ENCODE results near the gene CREB3L1.

CREB3L1 gene

DNA sequence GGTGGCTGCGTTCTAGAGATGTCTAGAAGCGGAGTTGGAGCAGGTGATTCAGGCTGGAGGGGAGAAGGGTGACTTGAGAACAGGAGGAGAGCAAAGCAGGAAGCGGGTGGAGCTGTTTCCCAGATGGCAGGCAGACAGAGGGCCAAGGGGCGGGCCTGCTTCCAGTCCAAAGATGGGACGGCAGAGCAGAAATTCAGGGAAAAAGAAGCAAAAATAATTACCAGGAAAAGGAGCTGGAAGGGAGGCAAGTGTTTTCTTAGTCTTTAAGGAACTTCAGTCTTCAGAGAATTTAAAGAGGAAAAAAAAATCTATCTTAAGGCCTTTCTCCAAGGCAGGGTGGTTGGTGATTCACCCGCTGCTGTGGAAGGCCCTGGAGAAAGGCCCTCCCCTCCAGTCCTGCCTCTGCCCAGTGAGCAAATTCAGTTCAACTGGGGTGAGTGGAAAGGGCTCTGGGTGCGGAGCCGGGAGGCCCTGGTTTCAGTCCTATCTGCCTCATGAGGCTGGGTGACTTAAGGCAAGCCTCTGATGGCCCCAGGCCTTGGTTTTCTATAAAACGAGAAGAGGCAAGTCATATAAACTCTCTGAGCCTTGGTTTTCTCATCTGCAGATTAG is 4.5 kb upstream of the CREB3L1 start:
- H3K4me1 ChIP-seq (ENCODE audit: control extremely low read depth in 1 of 4, control insufficient read depth in 4 of 4, insufficient read depth in 4 of 4, low read length in 3 of 4): peaks cover 0 to 16% (median 9%) of the 10 kb centered on the region in 4 experiments
- 97% methylated on average over 8 of the region's 9 CpGs for WGBS (ENCODE audit: insufficient coverage)
- ChIA-PET POLR2A (no interaction called here), CTCF (interaction anchor here (0.5 to 1.8 kb wide), 4 partner anchors 17 to 289 kb away, joined by 3 to 4 read pairs (median 3); no protein-coding TSS in a partner anchor)
- H3K27ac ChIP-seq (ENCODE audit: insufficient read depth in 1 of 2, low read depth in 1 of 2, low read length in 2 of 2, poor library complexity in 1 of 2, severe bottlenecking in 2 of 2): no peak overlapping the region
- no peaks in the 10 kb centered on the region for H3K9me3 ChIP-seq (ENCODE audit: control extremely low read depth in 1 of 5, control insufficient read depth in 4 of 5, insufficient read depth in 2 of 5, low read depth in 1 of 5, low read length in 4 of 5)
- DNase-seq: no peak
- no peak overlapping the region for H3K4me3 ChIP-seq (ENCODE audit: control insufficient read depth in 1 of 7, extremely low read depth in 1 of 7, insufficient read depth in 4 of 7, low read depth in 2 of 7, low read length in 6 of 7)
- peaks cover 2 to 24% (median 5%) of the 10 kb centered on the region in 5 experiments for H3K27me3 ChIP-seq (replicated peaks in 2 of 5; ENCODE audit: control insufficient read depth in 4 of 5, insufficient read depth in 5 of 5, low read length in 4 of 5)
- no peaks in the 10 kb centered on the region for H3K36me3 ChIP-seq (ENCODE audit: control insufficient read depth in 4 of 4, insufficient read depth in 4 of 4, low read length in 3 of 4)

DNA sequence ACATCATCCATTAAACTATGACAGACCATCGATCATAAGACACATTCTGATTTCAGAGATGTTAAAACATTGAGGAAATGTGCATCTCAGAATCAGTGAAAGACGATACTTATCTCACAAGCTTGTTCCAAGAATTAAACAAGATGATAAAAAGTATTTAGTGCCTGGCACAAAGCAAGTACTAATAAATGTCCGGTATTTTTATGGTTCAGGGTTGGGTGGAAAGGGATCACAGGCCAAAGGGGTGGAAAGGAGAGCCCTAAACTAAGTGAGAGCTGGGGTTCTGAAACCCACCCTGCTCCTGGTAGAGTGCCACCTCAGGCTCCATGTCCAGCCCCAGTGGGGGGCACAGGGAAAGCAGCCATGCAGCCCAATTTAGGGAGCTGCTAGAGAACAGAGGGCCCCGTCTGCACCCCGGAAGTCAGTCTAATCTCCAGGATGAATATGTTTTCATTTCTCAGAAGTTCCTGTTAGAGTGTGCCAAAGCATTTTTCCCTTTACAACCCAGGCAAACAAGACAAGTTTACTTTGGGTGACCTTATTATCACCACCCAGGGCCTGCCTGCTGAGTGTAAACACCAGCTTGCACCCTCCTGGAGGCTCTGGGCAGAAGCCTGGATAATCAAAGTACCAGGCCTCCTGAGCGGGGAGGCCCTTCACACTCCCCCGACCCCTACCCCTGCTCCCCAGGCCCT is 3.8 kb upstream of the CREB3L1 start:
- ChIA-PET POLR2A (interaction anchor here (0.6 kb wide), 2 partner anchors 15 to 58 kb away, joined by 3 to 4 read pairs; no protein-coding TSS in a partner anchor), CTCF (interaction anchor here (0.5 to 1.4 kb wide), 3 partner anchors 34 to 290 kb away, joined by 3 read pairs; no protein-coding TSS in a partner anchor)
- Histone ChIP-seq H3K27ac (ENCODE audit: insufficient read depth in 1 of 2, low read depth in 1 of 2, low read length in 2 of 2, poor library complexity in 1 of 2, severe bottlenecking in 2 of 2) (no peak overlapping the region), H3K36me3 (ENCODE audit: control insufficient read depth in 4 of 4, insufficient read depth in 4 of 4, low read length in 3 of 4) (no peaks in the 10 kb centered on the region), H3K9me3 (ENCODE audit: control extremely low read depth in 1 of 5, control insufficient read depth in 4 of 5, insufficient read depth in 2 of 5, low read depth in 1 of 5, low read length in 4 of 5) (no peaks in the 10 kb centered on the region), H3K4me1 (ENCODE audit: control extremely low read depth in 1 of 4, control insufficient read depth in 4 of 4, insufficient read depth in 4 of 4, low read length in 3 of 4) (peaks cover 0 to 16% (median 12%) of the 10 kb centered on the region in 4 experiments), H3K27me3 (replicated peaks in 2 of 5; ENCODE audit: control insufficient read depth in 4 of 5, insufficient read depth in 5 of 5, low read length in 4 of 5) (peaks cover 2 to 31% (median 9%) of the 10 kb centered on the region in 5 experiments), H3K4me3 (ENCODE audit: control insufficient read depth in 1 of 7, extremely low read depth in 1 of 7, insufficient read depth in 4 of 7, low read depth in 2 of 7, low read length in 6 of 7) (no peak overlapping the region)
- 100% methylated on average over 2 of the region's 7 CpGs for WGBS (ENCODE audit: insufficient coverage)
- DNase-seq: no peak

DNA sequence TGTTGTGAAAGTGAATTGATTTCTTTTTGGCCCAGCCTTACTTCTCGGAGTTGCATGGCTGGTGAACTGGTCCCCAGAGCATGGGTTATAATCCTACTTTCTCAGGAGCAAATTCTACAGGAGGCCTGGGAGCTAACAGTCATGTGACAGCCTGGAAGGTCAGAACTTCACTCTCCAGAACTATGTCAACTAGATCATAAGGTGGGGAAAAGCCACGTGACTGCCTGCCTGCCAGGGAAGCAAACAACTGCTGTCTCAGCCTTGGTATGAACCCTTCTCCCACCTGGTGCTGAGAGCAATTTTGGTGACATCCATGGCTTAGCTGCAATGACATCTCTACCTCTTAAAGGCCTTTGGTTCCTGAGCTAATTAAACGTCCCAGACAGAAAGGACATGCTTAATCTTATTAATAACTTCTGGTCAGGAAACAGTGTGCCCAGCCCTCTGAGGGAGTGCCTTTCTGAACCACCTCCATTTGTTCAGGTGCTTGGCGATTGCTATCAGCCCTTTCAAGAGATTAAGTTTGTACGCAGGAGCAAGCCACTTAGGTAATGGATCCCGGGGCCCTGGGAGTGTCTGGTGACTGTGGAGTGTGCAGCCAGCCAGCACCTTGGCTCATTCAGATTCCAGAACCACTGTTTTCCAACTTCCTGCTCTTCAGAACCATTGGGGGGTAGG is 1.4 kb upstream of the CREB3L1 start:
- Histone ChIP-seq H3K27me3 (replicated peaks in 2 of 5; ENCODE audit: control insufficient read depth in 4 of 5, insufficient read depth in 5 of 5, low read length in 4 of 5) (peaks cover 2 to 42% (median 12%) of the 10 kb centered on the region in 5 experiments), H3K4me3 (ENCODE audit: control insufficient read depth in 1 of 7, extremely low read depth in 1 of 7, insufficient read depth in 4 of 7, low read depth in 2 of 7, low read length in 6 of 7) (no peak overlapping the region), H3K27ac (ENCODE audit: insufficient read depth in 1 of 2, low read depth in 1 of 2, low read length in 2 of 2, poor library complexity in 1 of 2, severe bottlenecking in 2 of 2) (no peak overlapping the region), H3K36me3 (ENCODE audit: control insufficient read depth in 4 of 4, insufficient read depth in 4 of 4, low read length in 3 of 4) (no peaks in the 10 kb centered on the region), H3K9me3 (ENCODE audit: control extremely low read depth in 1 of 5, control insufficient read depth in 4 of 5, insufficient read depth in 2 of 5, low read depth in 1 of 5, low read length in 4 of 5) (no peaks in the 10 kb centered on the region), H3K4me1 (ENCODE audit: control extremely low read depth in 1 of 4, control insufficient read depth in 4 of 4, insufficient read depth in 4 of 4, low read length in 3 of 4) (peaks cover 0 to 18% (median 14%) of the 10 kb centered on the region in 4 experiments)
- WGBS (ENCODE audit: insufficient coverage): 78% methylated on average over 6 of the region's 6 CpGs
- ChIA-PET POLR2A (interaction anchor here (1.1 kb wide), 1 partner anchor 26 kb away, joined by 3 read pairs; no protein-coding TSS in a partner anchor), CTCF (interaction anchor here (0.6 to 4.7 kb wide), 4 partner anchors 15 to 38 kb away, joined by 3 to 26 read pairs (median 5); no protein-coding TSS in a partner anchor)
- DNase-seq: no peak

DNA sequence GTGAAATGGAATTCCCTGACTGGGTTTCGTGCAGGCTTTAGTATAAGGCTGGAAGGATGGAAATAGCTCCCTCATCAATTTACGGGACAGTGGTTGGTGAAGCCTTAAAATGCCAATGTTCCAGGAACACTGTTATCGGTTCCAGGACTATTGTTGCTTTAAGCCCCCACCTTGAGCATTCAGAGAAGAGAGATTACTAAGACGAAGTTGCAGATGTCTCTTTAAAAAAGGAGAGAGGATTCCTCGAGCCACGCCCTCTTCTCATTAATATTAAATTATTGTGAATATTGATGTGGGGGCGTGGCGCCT is 195 bp upstream of the CREB3L1 start:
- DNase-seq: no peak
- H3K4me3 ChIP-seq (ENCODE audit: control insufficient read depth in 1 of 7, extremely low read depth in 1 of 7, insufficient read depth in 4 of 7, low read depth in 2 of 7, low read length in 6 of 7): peak overlapping the region in 6 of 7 experiments; percentile 29 to 70 (median 56)
- H3K9me3 ChIP-seq (ENCODE audit: control extremely low read depth in 1 of 5, control insufficient read depth in 4 of 5, insufficient read depth in 2 of 5, low read depth in 1 of 5, low read length in 4 of 5): no peaks in the 10 kb centered on the region
- H3K27me3 ChIP-seq (replicated peaks in 2 of 5; ENCODE audit: control insufficient read depth in 4 of 5, insufficient read depth in 5 of 5, low read length in 4 of 5): peaks cover 2 to 42% (median 12%) of the 10 kb centered on the region in 5 experiments
- H3K27ac ChIP-seq (ENCODE audit: insufficient read depth in 1 of 2, low read depth in 1 of 2, low read length in 2 of 2, poor library complexity in 1 of 2, severe bottlenecking in 2 of 2): no peak overlapping the region
- ChIA-PET CTCF (interaction anchor here (1.0 to 4.7 kb wide), 6 partner anchors 14 to 38 kb away, joined by 3 to 26 read pairs (median 8); no protein-coding TSS in a partner anchor), POLR2A (interaction anchor here (0.7 to 1.1 kb wide), 2 partner anchors 28 to 1288 kb away, joined by 3 to 4 read pairs; no protein-coding TSS in a partner anchor)
- WGBS (ENCODE audit: insufficient coverage): 50% methylated on average over 2 of the region's 8 CpGs
- H3K4me1 ChIP-seq (ENCODE audit: control extremely low read depth in 1 of 4, control insufficient read depth in 4 of 4, insufficient read depth in 4 of 4, low read length in 3 of 4): peaks cover 0 to 29% (median 23%) of the 10 kb centered on the region in 4 experiments
- H3K36me3 ChIP-seq (ENCODE audit: control insufficient read depth in 4 of 4, insufficient read depth in 4 of 4, low read length in 3 of 4): no peaks in the 10 kb centered on the region

DNA sequence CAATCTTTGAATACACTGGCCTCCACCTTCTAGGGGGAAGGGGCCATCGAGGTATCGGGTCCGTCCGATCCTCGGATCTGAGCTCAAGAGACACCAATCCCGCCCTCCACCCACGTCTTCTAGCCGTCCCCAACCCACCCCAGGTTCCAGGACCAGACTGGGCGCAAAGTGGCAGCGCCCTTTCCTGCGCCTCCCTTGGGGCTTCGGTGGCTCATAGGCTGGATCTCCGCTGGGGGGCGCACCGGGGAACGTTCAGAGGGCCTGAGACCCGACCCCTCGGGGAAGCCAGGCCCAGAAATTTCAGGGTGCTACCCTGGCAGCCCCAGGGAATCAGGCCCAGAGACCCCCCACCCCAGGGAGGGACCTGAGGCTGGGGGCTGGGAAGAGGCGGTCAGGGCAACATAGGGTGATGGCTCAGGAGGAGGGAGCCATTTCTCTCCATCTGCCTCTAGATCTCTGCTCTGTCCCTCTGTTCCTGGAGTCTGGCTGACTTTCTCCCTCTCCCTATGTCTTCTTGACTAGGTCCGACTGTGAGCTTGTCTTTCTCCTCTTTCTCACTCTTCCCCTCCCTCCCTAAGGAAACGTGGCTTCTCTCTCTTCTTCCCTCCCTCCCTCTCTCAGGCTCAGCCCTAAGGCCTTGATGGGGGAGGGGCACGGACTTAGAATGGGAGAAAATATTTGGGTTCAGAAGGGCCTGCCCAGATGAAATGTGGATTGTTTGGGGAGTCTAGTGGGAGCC is 1.1 kb downstream of the CREB3L1 start:
- Histone ChIP-seq H3K9me3 (ENCODE audit: control extremely low read depth in 1 of 5, control insufficient read depth in 4 of 5, insufficient read depth in 2 of 5, low read depth in 1 of 5, low read length in 4 of 5) (no peaks in the 10 kb centered on the region), H3K4me1 (ENCODE audit: control extremely low read depth in 1 of 4, control insufficient read depth in 4 of 4, insufficient read depth in 4 of 4, low read length in 3 of 4) (peaks cover 0 to 27% (median 22%) of the 10 kb centered on the region in 4 experiments), H3K27ac (ENCODE audit: insufficient read depth in 1 of 2, low read depth in 1 of 2, low read length in 2 of 2, poor library complexity in 1 of 2, severe bottlenecking in 2 of 2) (peak overlapping the region in 1 of 2 experiments; percentile 43), H3K4me3 (ENCODE audit: control insufficient read depth in 1 of 7, extremely low read depth in 1 of 7, insufficient read depth in 4 of 7, low read depth in 2 of 7, low read length in 6 of 7) (peak overlapping the region in 6 of 7 experiments; percentile 25 to 70 (median 56)), H3K27me3 (replicated peaks in 2 of 5; ENCODE audit: control insufficient read depth in 4 of 5, insufficient read depth in 5 of 5, low read length in 4 of 5) (peaks cover 2 to 42% (median 12%) of the 10 kb centered on the region in 5 experiments), H3K36me3 (ENCODE audit: control insufficient read depth in 4 of 4, insufficient read depth in 4 of 4, low read length in 3 of 4) (no peaks in the 10 kb centered on the region)
- POLR2A ChIA-PET: no interaction called here
- peak; percentile 35 to 60 (median 57) for DNase-seq
- CTCF ChIA-PET: interaction anchor here (1.0 to 4.7 kb wide), 8 partner anchors 8 to 39 kb away, joined by 3 to 26 read pairs (median 4); no protein-coding TSS in a partner anchor
- WGBS (ENCODE audit: insufficient coverage): 19% methylated on average over 17 of the region's 22 CpGs

All from common myeloid progenitor, CD34-positive (primary cell).